IPS-18c (cell line): ENCODE data around the gene NFE2L1.
"Not testable (repeated sequence)": the region's sequence is repeated elsewhere in the genome, so short reads cannot be mapped to it uniquely, and the experiment has no call there.

Experiments
- H3K4me3 ChIP-seq: 2 replicates; pipeline ENCODE4 v1.7.0; 2013; ENCODE audit warnings: low read depth, mild to moderate bottlenecking, low read length, moderate library complexity; ENCODE audit not compliant: insufficient read depth
- H3K9me3 ChIP-seq: one replicate; pipeline ENCODE4 v1.6.1; 2013; ENCODE audit warnings: mild to moderate bottlenecking, low read length, moderate library complexity; ENCODE audit not compliant: control insufficient read depth, insufficient read depth

NFE2L1 gene

GRCh38 chr17:48047741-48048383 is at the start of gene NFE2L1:
TSS of gene NFE2L1 (plus strand) at chr17:48048359. CDS start at chr17:48051119, 2,760 bp downstream.
- Histone ChIP-seq H3K9me3 (no peaks in the 10 kb centered on the region), H3K4me3 (peak within 1 kb of the TSS; percentile 87)

GRCh38 chr17:47999582-47999981 is 48.6 kb upstream of the NFE2L1 start:
- no peak overlapping the region for H3K4me3 ChIP-seq
- no peaks in the 10 kb centered on the region for H3K9me3 ChIP-seq

- H3K9me3 ChIP-seq: no peaks in the 10 kb centered on the region
- H3K4me3 ChIP-seq: no peak overlapping the region
These were observed 47.0 kb upstream of the NFE2L1 start for GRCh38 chr17:48001197-48001596.

- H3K4me3 ChIP-seq, H3K9me3 ChIP-seq: not testable (repeated sequence)
These were observed 46.5 kb upstream of the NFE2L1 start for GRCh38 chr17:48001657-48002056.

- Histone ChIP-seq H3K9me3 (no peaks in the 10 kb centered on the region), H3K4me3 (no peak overlapping the region)
These were observed 45.8 kb upstream of the NFE2L1 start for GRCh38 chr17:48002266-48002915.

- no peak overlapping the region for H3K4me3 ChIP-seq
These were observed 45.2 kb upstream of the NFE2L1 start for GRCh38 chr17:48002916-48003416.

GRCh38 chr17:48003417-48004151 is 44.6 kb upstream of the NFE2L1 start:
- H3K9me3 ChIP-seq: no peaks in the 10 kb centered on the region
- H3K4me3 ChIP-seq: 0 out of 2 replicates have a peak overlapping the region, but pooled peaks have one; percentile 0

More at GRCh38 chr17:48002916-48003416, 45.2 kb upstream of the NFE2L1 start:
- H3K9me3 ChIP-seq: no peaks in the 10 kb centered on the region

- no peak overlapping the region for H3K4me3 ChIP-seq
- H3K9me3 ChIP-seq: no peaks in the 10 kb centered on the region
These were observed 43.2 kb upstream of the NFE2L1 start for GRCh38 chr17:48004983-48005382.

GRCh38 chr17:48006936-48007709 is 41.0 kb upstream of the NFE2L1 start:
- Histone ChIP-seq H3K9me3 (no peaks in the 10 kb centered on the region), H3K4me3 (no peak overlapping the region)

GRCh38 chr17:48010193-48010592 is 38.0 kb upstream of the NFE2L1 start:
- Histone ChIP-seq H3K4me3 (no peak overlapping the region), H3K9me3 (no peaks in the 10 kb centered on the region)

GRCh38 chr17:48011405-48012150 is 36.6 kb upstream of the NFE2L1 start:
- H3K4me3 ChIP-seq: peak overlapping the region; percentile 56

GRCh38 chr17:48012151-48012520 is 36.0 kb upstream of the NFE2L1 start:
- peak overlapping the region; percentile 56 for H3K4me3 ChIP-seq
- H3K9me3 ChIP-seq: no peaks in the 10 kb centered on the region

More at GRCh38 chr17:48011405-48012150, 36.6 kb upstream of the NFE2L1 start:
- H3K9me3 ChIP-seq: no peaks in the 10 kb centered on the region

- H3K4me3 ChIP-seq: peak overlapping the region; percentile 31
- H3K9me3 ChIP-seq: no peaks in the 10 kb centered on the region
These were observed 35.5 kb upstream of the NFE2L1 start for GRCh38 chr17:48012654-48013053.

- Histone ChIP-seq H3K9me3 (no peaks in the 10 kb centered on the region), H3K4me3 (no peak overlapping the region)
These were observed 34.1 kb upstream of the NFE2L1 start for GRCh38 chr17:48013876-48014594.

- Histone ChIP-seq H3K4me3 (no peak overlapping the region), H3K9me3 (no peaks in the 10 kb centered on the region)
These were observed 33.5 kb upstream of the NFE2L1 start for GRCh38 chr17:48014595-48015111.

GRCh38 chr17:48016112-48016511 is 32.0 kb upstream of the NFE2L1 start:
- no peak overlapping the region for H3K4me3 ChIP-seq
- no peaks in the 10 kb centered on the region for H3K9me3 ChIP-seq
